ENCODE measurements around the gene KPNA2. TPM values are rescaled to one million over a fixed set of nuclear protein-coding genes. Genes with fewer than 3 reads are reported as not detected.

The KPNA2 gene
- total and polyA plus RNA-seq, 11 donors = 10.6 to 50.7 (median 20.4) TPM

DNA sequence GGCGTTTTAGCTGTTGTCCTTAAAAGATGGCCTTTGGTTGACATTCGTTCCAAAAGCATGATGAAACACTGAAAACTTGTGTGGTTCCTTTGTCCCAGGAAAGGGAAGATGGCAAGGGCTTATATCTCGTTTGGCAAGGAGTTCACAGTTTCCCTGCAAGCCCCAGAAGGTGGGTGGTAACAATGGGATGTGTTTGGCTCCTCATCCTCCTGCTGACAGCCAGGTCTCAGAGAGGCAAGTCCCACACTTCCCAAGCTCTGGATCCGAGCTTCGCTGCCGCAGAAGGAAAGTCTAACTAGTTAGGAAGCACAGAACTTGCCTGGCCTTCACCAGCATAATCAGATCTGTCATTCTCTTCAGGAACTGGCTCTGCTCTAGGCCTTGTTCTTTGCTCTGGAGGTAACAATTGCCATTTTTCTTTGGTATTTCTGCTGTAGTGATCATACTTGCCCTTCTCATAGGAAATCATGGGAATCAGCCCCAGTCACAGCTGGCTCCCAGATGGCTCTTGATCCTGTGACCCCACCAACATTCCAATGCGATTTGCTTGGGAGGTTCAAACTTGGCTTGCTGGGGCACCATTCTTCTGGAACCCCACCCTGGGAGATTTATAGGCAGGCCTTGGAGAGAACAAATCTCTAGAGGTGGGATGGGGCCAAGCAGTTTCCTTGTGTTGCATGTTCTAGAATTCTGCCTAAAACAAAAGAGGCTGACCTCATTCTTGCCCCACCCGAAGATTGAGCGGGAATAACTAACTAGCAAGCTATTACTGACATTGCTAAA lies 17.9 kb downstream of the KPNA2 start:
- H3K27me3 ChIP-seq = no peaks in the 10 kb centered on the region
- TF ChIP-seq POLR2A (IDR thresholded peaks at IDR 0.05) = no peak
- TF ChIP-seq, protein P1, sequence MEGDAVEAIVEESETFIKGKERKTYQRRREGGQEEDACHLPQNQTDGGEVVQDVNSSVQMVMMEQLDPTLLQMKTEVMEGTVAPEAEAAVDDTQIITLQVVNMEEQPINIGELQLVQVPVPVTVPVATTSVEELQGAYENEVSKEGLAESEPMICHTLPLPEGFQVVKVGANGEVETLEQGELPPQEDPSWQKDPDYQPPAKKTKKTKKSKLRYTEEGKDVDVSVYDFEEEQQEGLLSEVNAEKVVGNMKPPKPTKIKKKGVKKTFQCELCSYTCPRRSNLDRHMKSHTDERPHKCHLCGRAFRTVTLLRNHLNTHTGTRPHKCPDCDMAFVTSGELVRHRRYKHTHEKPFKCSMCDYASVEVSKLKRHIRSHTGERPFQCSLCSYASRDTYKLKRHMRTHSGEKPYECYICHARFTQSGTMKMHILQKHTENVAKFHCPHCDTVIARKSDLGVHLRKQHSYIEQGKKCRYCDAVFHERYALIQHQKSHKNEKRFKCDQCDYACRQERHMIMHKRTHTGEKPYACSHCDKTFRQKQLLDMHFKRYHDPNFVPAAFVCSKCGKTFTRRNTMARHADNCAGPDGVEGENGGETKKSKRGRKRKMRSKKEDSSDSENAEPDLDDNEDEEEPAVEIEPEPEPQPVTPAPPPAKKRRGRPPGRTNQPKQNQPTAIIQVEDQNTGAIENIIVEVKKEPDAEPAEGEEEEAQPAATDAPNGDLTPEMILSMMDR (IDR thresholded peaks at IDR 0.05) = no peak
- intact Hi-C loops (cut with DNase I) = loop anchor here in 3 of 10 donors (2.0 to 10.0 kb wide), 4 partner anchors 51 to 151 kb away; no protein-coding TSS in a partner anchor
- DNase-seq (peak in 4 of 5 donors; percentile 55 to 82 (median 68)), ATAC-seq (peak; percentile 71 to 86 (median 84))
- H3K36me3 ChIP-seq = no peaks in the 10 kb centered on the region
- no peak overlapping the region for H3K4me3 ChIP-seq
- peak overlapping the region; percentile 52 to 93 (median 79) for H3K27ac ChIP-seq
- H3K9me3 ChIP-seq = no peaks in the 10 kb centered on the region
- H3K4me1 ChIP-seq = peaks cover 0 to 26% (median 11%) of the 10 kb centered on the region in 12 donors
- 49 to 65% (median 57%) methylated on average over 9 of the region's 9 CpGs for WGBS, 4 donors

DNA sequence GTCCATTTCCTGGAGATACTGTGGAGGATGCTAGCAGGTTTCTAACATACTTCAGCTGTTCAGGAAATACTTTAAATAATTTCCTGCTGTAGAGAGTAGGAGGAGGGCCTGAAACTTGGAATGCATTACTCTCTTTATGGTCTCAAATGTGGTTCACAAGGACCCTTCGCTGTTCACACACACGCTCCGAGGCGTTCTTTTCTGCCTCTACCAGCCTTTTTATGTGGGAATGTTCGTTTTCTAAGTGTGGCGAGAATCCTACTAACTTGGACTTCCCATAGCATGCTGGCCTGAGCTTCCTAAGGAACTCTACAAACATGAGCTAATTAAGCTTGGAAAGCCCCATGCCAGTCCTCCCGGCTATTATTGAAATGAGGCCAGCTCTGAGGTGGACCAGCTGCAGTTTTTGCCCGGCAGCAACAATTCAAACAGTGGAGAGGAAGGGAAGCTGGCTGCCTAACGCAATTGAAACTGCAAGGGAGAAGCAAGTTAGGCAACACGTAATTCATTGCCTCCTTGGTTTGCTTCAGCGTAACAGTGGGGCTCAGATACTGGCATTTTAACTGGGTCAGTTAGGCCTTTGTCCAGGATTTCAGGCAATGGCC lies 18.9 kb downstream of the KPNA2 start:
- ATAC-seq = peak; percentile 40 to 64 (median 54)
- Histone ChIP-seq H3K4me1 (peaks cover 0 to 26% (median 11%) of the 10 kb centered on the region in 12 donors), H3K27me3 (no peaks in the 10 kb centered on the region), H3K4me3 (no peak overlapping the region), H3K27ac (peak overlapping the region; percentile 52 to 93 (median 79)), H3K9me3 (no peaks in the 10 kb centered on the region), H3K36me3 (no peaks in the 10 kb centered on the region)
- DNase-seq = peak in 2 of 5 donors; percentile 35 to 44
- TF ChIP-seq, protein P1 (IDR thresholded peaks at IDR 0.05) = no peak
- no peak for TF ChIP-seq POLR2A (IDR thresholded peaks at IDR 0.05)
- intact Hi-C loops (cut with DNase I) = loop anchor here in 2 of 10 donors (10.0 kb wide), 3 partner anchors 50 to 150 kb away; no protein-coding TSS in a partner anchor
- 39 to 58% (median 49%) methylated on average over 11 of the region's 11 CpGs for WGBS, 4 donors

- Histone ChIP-seq H3K9me3 (no peaks in the 10 kb centered on the region), H3K4me3 (no peak overlapping the region), H3K27ac (no peak overlapping the region), H3K36me3 (no peaks in the 10 kb centered on the region), H3K27me3 (no peaks in the 10 kb centered on the region), H3K4me1 (peaks cover 0 to 33% (median 15%) of the 10 kb centered on the region in 12 donors)
- intact Hi-C loops (cut with DNase I) = loop anchor here in 3 of 10 donors (5.0 to 10.0 kb wide), 4 partner anchors 47 to 147 kb away; no protein-coding TSS in a partner anchor
- DNase-seq (no peak), ATAC-seq (no peak)
- WGBS, 4 donors = 52 to 60% (median 59%) methylated on average over 4 of the region's 4 CpGs
- TF ChIP-seq, protein P1 (IDR thresholded peaks at IDR 0.05) = peak; percentile 20 to 54 (median 43)
- TF ChIP-seq POLR2A (IDR thresholded peaks at IDR 0.05) = no peak
Observed at GRCh38 chr17:68057531-68057952, 22.0 kb downstream of the KPNA2 start.

DNA sequence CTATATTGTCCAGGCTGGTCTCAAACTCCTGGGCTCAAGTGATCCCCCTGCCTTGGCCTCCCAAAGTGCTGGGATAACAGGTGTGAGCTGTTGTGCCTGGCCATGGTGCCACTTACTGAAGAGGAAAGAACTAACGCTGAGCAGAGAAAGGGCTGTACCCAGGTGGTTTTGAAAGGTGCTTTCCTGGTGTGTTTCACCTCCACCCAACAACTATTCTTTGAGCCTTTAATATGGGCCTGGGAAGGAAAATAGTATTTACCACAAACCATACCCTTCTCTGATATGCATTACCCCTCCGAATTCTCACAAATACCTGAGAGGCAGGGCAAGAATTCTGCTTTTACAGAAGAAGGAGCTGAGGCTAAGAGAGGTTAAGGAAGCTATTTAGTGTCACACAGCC lies 24.8 kb downstream of the KPNA2 start:
- DNase-seq = no peak
- Histone ChIP-seq H3K4me1 (peaks cover 0 to 10% (median 0%) of the 10 kb centered on the region in 12 donors), H3K27ac (no peak overlapping the region), H3K9me3 (no peaks in the 10 kb centered on the region), H3K36me3 (no peaks in the 10 kb centered on the region), H3K4me3 (no peak overlapping the region), H3K27me3 (no peaks in the 10 kb centered on the region)
- WGBS, 4 donors = 88 to 91% (median 89%) methylated on average over 2 of the region's 2 CpGs
- no peak for TF ChIP-seq POLR2A (IDR thresholded peaks at IDR 0.05)
- TF ChIP-seq, protein P1 (IDR thresholded peaks at IDR 0.05) = no peak
- intact Hi-C loops (cut with DNase I) = no loop called here
- no peak for ATAC-seq

Measured in heart left ventricle (tissue), 16 donors.